Endothelial cell of umbilical vein (primary cell): Measurements from ENCODE around the gene RNF6. TPM values are rescaled to one million over a fixed set of nuclear protein-coding genes. Genes with fewer than 3 reads are reported as not detected.

Experiments
- BruUV-seq: library from RNA; stranded (reverse); fragments of 400-500 nt; replicated peaks from 2 replicates; lab custom pipeline; 2021; lab: Mats Ljungman, UMichigan
- CTCF ChIA-PET: fragments of 300-600, 350-600 bp; sonication (Branson Sonifier 250); formaldehyde crosslinking; loops from one replicate; lab custom pipeline; 2021; ENCODE audit warnings: antibody characterized with exemption, inconsistent platforms; lab: Charles Lee
- POLR2A ChIA-PET: fragments of 300-600, 350-600 bp; sonication (Branson Sonifier 250); formaldehyde crosslinking; loops from one replicate; lab custom pipeline; 2021; ENCODE audit warnings: antibody characterized with exemption, inconsistent platforms; lab: Charles Lee
- DNase-seq: peaks from one replicate; pipeline ENCODE4 v3.0.0-alpha.2; 2011; ENCODE audit warnings: low read depth, low spot score
- FAIRE-seq: peaks from 2 replicates; lab custom pipeline; 2011; peaks lifted over from hg19 to GRCh38; lab: Jason Lieb, UNC
- H2AFZ ChIP-seq: 2 replicates; pipeline ENCODE4 v1.6.0; 2012; ENCODE audit warnings: low read depth, low read length, control low read depth, inconsistent platforms
- H3K27ac ChIP-seq: 2 replicates; pipeline ENCODE4 v1.5.1; 2011; ENCODE audit warnings: low read depth, mild to moderate bottlenecking, control low read depth, low read length, moderate library complexity; ENCODE audit not compliant: insufficient read depth
- H3K27me3 ChIP-seq, 2 experiments: 2 replicates each; pipeline versions ENCODE4 v1.6.0 to v1.6.1; 2011; ENCODE audit warnings: low read length in 2 of 2, mixed read lengths in 1 of 2; ENCODE audit not compliant: control insufficient read depth in 2 of 2, insufficient read depth in 2 of 2
- H3K36me3 ChIP-seq, 2 experiments: 2 replicates in 1 of 2; 3 replicates in 1 of 2; pipeline ENCODE4 v1.5.1; 2011; ENCODE audit warnings: low read length in 2 of 2, mild to moderate bottlenecking in 1 of 2, moderate library complexity in 1 of 2; ENCODE audit not compliant: control insufficient read depth in 2 of 2, insufficient read depth in 2 of 2; ENCODE audit errors: extremely low read depth in 1 of 2
- H3K4me1 ChIP-seq: 3 replicates; pipeline ENCODE4 v1.5.1; 2011; ENCODE audit warnings: mild to moderate bottlenecking, low read length; ENCODE audit not compliant: control insufficient read depth, insufficient read depth; ENCODE audit errors: extremely low read depth
- H3K4me2 ChIP-seq: 2 replicates; pipeline ENCODE4 v1.6.1; 2011; ENCODE audit warnings: low read length, control low read depth, mixed read lengths; ENCODE audit not compliant: insufficient read depth
- H3K4me3 ChIP-seq, 3 experiments: fragments of 200-600 bp in 1 of 3; sonication (generic), shearing (Covaris generic) in 1 of 3; replicated peaks in 1 of 3; 2 replicates each; pipeline ENCODE4 v1.5.1; 2011 to 2016; ENCODE audit warnings: control low read depth in 3 of 3, low read length in 3 of 3, mild to moderate bottlenecking in 2 of 3, inconsistent platforms in 1 of 3, low read depth in 1 of 3, moderate library complexity in 1 of 3; ENCODE audit not compliant: insufficient read depth in 1 of 3
- H3K79me2 ChIP-seq: 2 replicates; pipeline ENCODE4 v1.6.0; 2012; ENCODE audit warnings: low read length, inconsistent platforms; ENCODE audit not compliant: control insufficient read depth, insufficient read depth
- H3K9ac ChIP-seq: replicated peaks from 2 replicates; pipeline ENCODE3; 2011; ENCODE audit warnings: low read length, control low read depth; ENCODE audit not compliant: insufficient read depth; ENCODE audit errors: extremely low read depth
- H3K9me1 ChIP-seq: replicated peaks from 3 replicates; pipeline ENCODE4 v1.6.0; 2011; ENCODE audit warnings: mild to moderate bottlenecking, low read length; ENCODE audit not compliant: control insufficient read depth, insufficient read depth; ENCODE audit errors: extremely low read depth
- H3K9me3 ChIP-seq: replicated peaks from 2 replicates; pipeline ENCODE4 v1.5.1; 2012; ENCODE audit warnings: low read length, inconsistent platforms; ENCODE audit not compliant: control insufficient read depth, insufficient read depth
- H4K20me1 ChIP-seq: replicated peaks from 2 replicates; pipeline ENCODE3; 2011; ENCODE audit warnings: mild to moderate bottlenecking, low read length; ENCODE audit not compliant: control insufficient read depth, insufficient read depth; ENCODE audit errors: extremely low read depth
- EZH2 ChIP-seq: IDR thresholded peaks from 2 replicates; pipeline ENCODE4 v1.6.1; 2012; ENCODE audit warnings: borderline replicate concordance, low read depth, mild to moderate bottlenecking, moderate library complexity, low read length, inconsistent platforms; ENCODE audit not compliant: severe bottlenecking
- FOS ChIP-seq: IDR thresholded peaks from 2 replicates; pipeline ENCODE4 v1.6.1; 2011; ENCODE audit warnings: mild to moderate bottlenecking, low read length, moderate library complexity, borderline replicate concordance; ENCODE audit not compliant: insufficient read depth
- GATA2 ChIP-seq: IDR thresholded peaks from 2 replicates; pipeline ENCODE4 v1.7.0; 2011; ENCODE audit warnings: low read depth, mild to moderate bottlenecking, moderate library complexity, mixed read lengths, low read length; ENCODE audit not compliant: insufficient read length, insufficient read depth
- JUN ChIP-seq: IDR thresholded peaks from 2 replicates; pipeline ENCODE4 v1.6.1; 2011; ENCODE audit warnings: borderline replicate concordance, low read depth; ENCODE audit not compliant: insufficient read length, insufficient read depth
- MYC ChIP-seq: IDR thresholded peaks from one replicate; pipeline ENCODE4 v1.6.1; 2011; ENCODE audit warnings: mild to moderate bottlenecking, low read depth, low read length
- POLR2A ChIP-seq: IDR thresholded peaks from 2 replicates; pipeline ENCODE4 v1.6.1; 2012; ENCODE audit warnings: low read depth, mild to moderate bottlenecking, control low read depth, low read length
- POLR2AphosphoS5 ChIP-seq: IDR thresholded peaks from 2 replicates; pipeline ENCODE4 v1.6.1; 2012; ENCODE audit warnings: low read depth, mild to moderate bottlenecking, control low read depth, low read length, moderate library complexity; ENCODE audit not compliant: insufficient read depth
- dilution Hi-C: fragments of 300-500 bp; cut with MboI; formaldehyde crosslinking; loops from one replicate; pipeline ENCODE4 v1.15.0; 2019; ENCODE audit warnings: low sequenced_read_pairs; ENCODE audit not compliant: extremely low pct_ligation_motif_present
- intact Hi-C: fragments of 100-400 bp; cut with micrococcal nuclease; formaldehyde crosslinking; loops from one replicate; pipeline ENCODE4 v1.10.0; 2022
- polyA plus RNA-seq, 4 experiments: library from polyadenylated mRNA; depleted of rRNA in 3 of 4; stranded (reverse) in 3 of 4; unstranded in 1 of 4; fragments of >200 nt; gene quantifications; 2 replicates each; pipeline versions ENCODE4 v1.2.1 to v1.2.3, GENCODE V29; 2011 to 2012; ENCODE audit warnings: missing spikeins in 1 of 4
- total RNA-seq: library from RNA; stranded (reverse); gene quantifications from 2 replicates; pipeline ENCODE4 v1.2.3, GENCODE V29; 2021
- TF ChIP-seq, protein P1 (sequence below), 2 donors: IDR thresholded peaks; 1 replicate in 1 of 2; 2 replicates in 1 of 2; pipeline ENCODE4 v1.5.1; 2011; ENCODE audit warnings: low read length in 2 of 2, mild to moderate bottlenecking in 2 of 2, moderate library complexity in 2 of 2, control low read depth in 1 of 2, inconsistent platforms in 1 of 2, low read depth in 1 of 2; ENCODE audit not compliant: insufficient read depth in 1 of 2; ENCODE audit errors: extremely low read depth in 1 of 2
- TF ChIP-seq, protein P2 (sequence below): IDR thresholded peaks from 2 replicates; pipeline ENCODE4 v1.6.1; 2011; ENCODE audit not compliant: insufficient read depth, insufficient read length

RNF6 gene
- total and polyA plus RNA-seq, 2 donors (not counting 3 experiments of a cell fraction or from before 2014, with no cell fraction given) = 12.7 to 36.4 TPM

DNA sequence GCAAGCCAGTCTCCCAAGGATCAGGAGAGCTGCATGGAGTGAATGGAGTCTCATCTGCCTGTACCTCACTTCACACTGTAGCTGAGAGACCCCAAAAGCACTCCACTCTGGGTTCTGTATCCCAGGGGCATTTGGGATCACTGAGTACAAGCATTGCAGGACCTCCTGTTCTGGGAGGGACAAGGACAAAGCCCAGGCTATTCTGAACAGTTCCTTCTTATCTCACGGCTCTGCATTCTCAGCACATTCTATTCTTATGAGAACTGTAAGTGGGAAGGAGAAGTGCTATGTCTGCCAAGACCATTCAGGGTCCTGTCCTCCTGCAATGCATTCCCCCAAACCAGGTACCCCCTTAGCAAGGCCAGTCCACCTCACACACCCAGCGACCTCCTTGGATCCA, 42.8 kb downstream of the RNF6 start:
- no peak overlapping the region for H3K4me2 ChIP-seq
- ChIA-PET POLR2A (no interaction called here), CTCF (interaction anchor here (1.3 to 1.8 kb wide), 2 partner anchors 267 to 519 kb away, joined by 3 to 8 read pairs; no protein-coding TSS in a partner anchor)
- no peaks in the 10 kb centered on the region for H3K4me1 ChIP-seq
- H3K9me3 ChIP-seq = no peaks in the 10 kb centered on the region
- H3K9me1 ChIP-seq = no peaks in the 10 kb centered on the region
- no peaks in the 10 kb centered on the region for H3K36me3 ChIP-seq
- no TSS peak for BruUV-seq
- peaks cover 5 to 7% of the 10 kb centered on the region in 2 experiments for H3K27me3 ChIP-seq
- H2AFZ ChIP-seq = no peak overlapping the region
- intact Hi-C loops = no loop called here
- dilution Hi-C loops = no loop called here
- H3K79me2 ChIP-seq = no peaks in the 10 kb centered on the region
- H3K27ac ChIP-seq = no peak overlapping the region
- no peak overlapping the region for H3K4me3 ChIP-seq
- no peak for DNase-seq
- no peak overlapping the region for H3K9ac ChIP-seq
- TF ChIP-seq, protein P1, sequence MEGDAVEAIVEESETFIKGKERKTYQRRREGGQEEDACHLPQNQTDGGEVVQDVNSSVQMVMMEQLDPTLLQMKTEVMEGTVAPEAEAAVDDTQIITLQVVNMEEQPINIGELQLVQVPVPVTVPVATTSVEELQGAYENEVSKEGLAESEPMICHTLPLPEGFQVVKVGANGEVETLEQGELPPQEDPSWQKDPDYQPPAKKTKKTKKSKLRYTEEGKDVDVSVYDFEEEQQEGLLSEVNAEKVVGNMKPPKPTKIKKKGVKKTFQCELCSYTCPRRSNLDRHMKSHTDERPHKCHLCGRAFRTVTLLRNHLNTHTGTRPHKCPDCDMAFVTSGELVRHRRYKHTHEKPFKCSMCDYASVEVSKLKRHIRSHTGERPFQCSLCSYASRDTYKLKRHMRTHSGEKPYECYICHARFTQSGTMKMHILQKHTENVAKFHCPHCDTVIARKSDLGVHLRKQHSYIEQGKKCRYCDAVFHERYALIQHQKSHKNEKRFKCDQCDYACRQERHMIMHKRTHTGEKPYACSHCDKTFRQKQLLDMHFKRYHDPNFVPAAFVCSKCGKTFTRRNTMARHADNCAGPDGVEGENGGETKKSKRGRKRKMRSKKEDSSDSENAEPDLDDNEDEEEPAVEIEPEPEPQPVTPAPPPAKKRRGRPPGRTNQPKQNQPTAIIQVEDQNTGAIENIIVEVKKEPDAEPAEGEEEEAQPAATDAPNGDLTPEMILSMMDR (IDR thresholded peaks at IDR 0.05; ENCODE audit: extremely low read depth in 1 of 2, insufficient read depth in 1 of 2, low read depth in 1 of 2, low read length in 2 of 2) = no peak
- TF ChIP-seq, protein P2, sequence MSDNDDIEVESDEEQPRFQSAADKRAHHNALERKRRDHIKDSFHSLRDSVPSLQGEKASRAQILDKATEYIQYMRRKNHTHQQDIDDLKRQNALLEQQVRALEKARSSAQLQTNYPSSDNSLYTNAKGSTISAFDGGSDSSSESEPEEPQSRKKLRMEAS = no peak
- TF ChIP-seq POLR2A = no peak
- TF ChIP-seq GATA2 = no peak
- TF ChIP-seq EZH2 = no peak
- TF ChIP-seq JUN = no peak
- TF ChIP-seq MYC = no peak
- TF ChIP-seq POLR2AphosphoS5 = no peak
- TF ChIP-seq FOS = no peak
- no peak for FAIRE-seq
- no peaks in the 10 kb centered on the region for H4K20me1 ChIP-seq
